HTR-8/SVneo (cell line): ENCODE data around the gene FYCO1.

Experiments used
- DNase-seq: peaks from one replicate; pipeline ENCODE4 v3.0.0; 2011; ENCODE audit warnings: low spot score, mixed read lengths; ENCODE audit not compliant: insufficient read length
- FAIRE-seq: peaks from 2 replicates; lab custom pipeline; 2011; peaks lifted over from hg19 to GRCh38; lab: Jason Lieb, UNC

Gene FYCO1

DNA sequence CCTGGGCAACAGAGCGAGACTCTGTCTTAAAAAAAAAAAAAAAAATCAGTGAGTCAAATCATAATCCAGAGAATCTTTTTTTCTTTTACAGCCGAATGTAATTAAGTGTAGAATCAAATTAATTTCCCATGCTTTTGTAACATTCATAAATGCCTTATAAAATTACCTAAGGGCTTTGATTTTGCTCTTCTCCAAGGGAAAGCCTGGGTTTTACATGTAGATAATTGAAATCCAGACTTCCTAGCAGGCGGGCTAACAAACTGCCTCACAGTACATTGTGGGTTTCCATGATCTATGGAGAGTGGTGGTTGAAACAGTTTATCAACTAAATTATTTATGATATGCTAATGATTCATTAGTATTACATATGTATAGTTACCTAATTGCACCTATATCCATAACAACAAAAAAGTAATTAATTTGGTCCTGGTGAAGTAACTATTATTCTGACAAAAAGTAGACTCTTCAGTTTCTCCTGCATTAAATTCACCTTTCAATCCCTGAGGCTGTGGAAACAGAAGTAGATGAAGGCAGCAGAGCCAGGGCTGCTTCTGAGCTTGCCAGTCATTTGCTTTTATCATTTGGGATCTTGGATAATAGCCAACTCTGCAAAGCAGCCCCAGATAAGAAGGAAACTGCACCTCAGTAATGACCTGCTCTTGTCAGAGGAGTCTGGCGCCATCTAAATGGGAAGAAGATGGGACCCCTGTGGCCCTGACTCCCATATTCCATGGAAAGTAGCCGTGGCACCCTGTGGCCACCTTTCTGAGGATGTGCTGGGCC lies 99.7 kb downstream of the FYCO1 start:
- FAIRE-seq (no peak), DNase-seq (no peak)

DNA sequence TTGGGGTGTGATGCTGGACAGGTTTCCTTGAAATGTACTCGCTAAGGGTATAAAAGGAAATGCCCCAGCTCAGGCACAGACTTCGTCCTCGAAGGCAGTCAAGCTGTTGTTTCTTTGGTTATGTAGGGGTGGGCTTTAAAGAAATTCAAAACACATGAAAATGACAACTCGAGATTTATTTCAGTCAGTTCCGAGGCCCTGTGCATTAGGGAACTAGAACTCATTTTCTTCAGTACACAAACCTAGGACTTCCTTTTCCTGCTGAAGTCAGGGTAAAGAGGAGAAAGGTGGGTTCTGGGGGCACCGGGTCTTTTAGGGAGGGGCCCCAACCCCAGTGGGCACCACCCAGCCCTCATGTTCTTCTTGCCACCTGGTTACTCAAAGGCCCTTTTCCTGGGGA lies 101.6 kb downstream of the FYCO1 start:
- DNase-seq (no peak), FAIRE-seq (no peak)

DNA sequence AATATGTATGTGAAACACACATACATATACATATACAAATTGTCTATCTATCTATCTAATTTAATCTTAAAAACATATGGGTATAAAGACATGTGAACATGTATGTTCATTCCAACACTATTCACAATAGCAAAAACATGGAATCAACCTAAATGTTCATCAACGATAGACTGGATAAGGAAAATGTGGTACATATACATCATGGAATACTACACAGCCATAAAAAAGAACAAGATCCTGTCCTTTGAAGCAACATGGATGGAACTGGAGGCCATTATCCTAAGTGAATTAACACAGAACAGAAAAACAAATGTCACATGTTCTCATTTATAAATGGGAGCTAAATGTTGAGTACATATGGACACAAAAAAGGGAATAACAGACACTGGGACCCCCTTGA lies 103.5 kb downstream of the FYCO1 start:
- DNase-seq (no peak), FAIRE-seq (no peak)

DNA sequence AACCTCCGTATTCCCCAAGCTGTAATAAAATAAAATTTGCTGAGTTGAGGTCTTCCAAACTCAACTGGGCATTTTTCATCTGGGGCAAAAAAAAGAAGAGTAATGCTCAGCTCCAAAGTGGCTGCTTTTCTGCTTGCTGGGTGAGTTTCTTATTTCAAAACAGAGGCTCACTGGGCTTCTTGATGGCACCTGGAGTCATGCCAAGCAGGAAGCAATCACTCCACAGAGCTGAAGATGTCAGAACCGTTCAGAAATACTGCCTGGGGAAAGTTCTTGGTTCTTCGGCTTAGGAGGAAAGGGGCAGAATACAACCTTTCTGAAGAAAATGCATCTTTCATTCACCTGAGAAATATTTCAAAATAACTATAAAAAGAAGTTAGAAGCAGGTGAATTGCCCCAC lies 105.2 kb downstream of the FYCO1 start:
- DNase-seq (no peak), FAIRE-seq (no peak)

DNA sequence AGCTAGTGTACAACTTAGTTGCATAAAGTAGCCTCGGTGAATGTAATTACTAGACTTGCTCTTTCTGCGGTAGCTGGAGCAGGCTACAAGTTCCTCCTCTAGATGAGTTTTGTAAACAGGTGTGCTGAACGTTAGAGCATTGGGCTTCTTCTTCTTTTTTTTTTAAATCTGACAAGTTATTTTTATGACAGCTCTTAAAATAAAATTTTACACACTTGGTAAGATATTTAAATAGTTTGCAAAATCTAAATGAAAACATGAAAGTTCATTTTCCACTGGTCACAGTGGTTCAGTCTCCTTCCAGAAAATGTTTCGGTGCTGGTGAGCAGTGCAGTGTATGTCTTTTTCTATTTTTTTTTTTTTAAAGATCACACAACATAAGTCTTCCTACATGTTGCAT lies 106.3 kb downstream of the FYCO1 start:
- FAIRE-seq (no peak), DNase-seq (no peak)

DNA sequence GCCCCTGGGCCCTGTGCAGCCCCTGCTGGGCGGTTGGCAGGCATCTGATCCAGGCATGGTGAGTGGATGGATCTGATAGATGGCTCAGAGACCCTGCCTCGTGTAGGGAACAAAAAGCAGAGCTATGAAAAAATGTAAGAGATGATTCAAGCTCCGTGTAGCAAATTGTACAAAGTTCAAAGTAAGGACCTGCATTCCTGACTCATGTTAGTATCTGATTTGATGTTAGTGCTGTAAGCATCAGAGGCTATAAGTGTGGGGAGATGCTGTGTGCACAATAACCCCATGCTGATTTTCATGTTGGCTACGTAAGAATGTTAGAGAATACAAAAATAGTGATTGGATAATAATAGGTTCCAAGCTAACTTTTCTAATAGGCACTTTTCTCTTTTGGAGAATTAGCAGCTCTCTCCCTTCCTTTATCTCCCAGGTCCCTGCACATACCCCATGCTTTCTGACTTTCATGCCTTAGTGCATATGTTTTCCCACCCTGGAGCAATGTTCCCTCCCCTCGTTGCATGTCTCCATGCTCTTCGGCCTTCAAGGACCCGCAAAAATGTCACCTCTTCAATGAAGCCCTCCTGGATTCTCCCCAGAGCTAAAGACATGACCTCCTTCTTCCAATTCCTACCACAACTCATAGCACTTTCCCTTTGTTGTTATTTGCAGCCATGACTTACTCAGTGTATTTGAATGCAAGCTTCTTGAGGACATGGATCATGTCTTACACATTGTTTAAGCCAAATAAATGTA lies 107.7 kb downstream of the FYCO1 start:
- DNase-seq, result no peak
- FAIRE-seq, result no peak

DNA sequence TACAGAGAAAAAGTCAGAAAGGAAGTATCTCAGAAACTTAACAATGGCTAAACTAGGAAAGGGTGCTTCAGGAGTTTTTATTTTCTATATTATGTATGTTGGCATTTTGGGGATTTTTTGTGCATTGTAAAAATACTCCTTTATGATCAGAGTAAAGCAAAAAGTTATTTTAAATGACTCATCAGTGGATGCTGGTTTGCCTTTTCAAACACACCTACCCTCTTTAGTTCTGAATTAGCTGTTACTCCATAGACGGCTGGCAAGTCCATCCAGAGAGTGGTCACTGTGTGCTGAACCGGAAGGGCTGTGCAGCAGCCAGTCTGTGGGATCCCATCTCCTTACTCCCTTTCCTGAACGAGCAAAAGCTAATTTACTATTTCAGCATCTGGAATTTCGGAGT lies 108.3 kb downstream of the FYCO1 start:
- FAIRE-seq, result no peak

DNA sequence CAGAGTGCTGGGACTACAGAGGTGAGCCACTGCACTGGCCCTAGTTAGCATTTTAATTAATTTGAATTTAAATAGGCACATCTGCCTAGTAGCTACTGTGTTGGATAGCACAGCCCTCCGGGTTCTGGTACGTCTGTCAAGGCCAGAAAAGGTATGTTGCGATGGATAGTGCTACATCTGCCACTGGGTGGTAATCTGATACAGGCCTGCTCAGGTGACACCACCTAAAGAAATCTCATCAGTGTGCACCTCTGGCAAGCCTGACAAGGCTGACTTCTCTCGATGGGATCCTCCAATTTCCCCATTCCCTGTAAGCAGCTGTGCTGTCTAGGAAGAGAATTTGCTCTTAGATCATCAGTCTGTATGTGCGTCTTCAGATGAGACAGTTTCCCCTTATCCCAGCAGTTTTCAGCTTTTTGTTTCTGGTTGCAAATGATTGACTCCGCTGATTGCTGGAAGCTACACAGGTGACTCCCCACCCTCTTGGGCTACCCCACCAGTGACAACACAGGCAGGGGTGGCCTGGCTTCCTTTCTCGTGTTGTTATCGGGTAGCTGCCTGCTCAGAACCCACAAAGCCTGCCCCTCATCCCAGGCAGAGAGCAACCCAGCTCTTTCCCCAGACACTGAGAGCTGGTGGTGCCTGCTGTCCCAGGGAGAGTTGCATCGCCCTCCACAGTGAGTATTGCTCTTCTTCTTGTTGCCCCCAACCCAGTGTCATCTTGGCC lies 109.5 kb downstream of the FYCO1 start, which contains the start of gene CCR9:
Gene CCR9, plus strand, starts transcription at position 565 of the 727 bp plus-strand sequence. CDS start 8,391 bp downstream, outside the sequence.
- DNase-seq (no peak), FAIRE-seq (no peak)

More for the DNA sequence above, 108.3 kb downstream of the FYCO1 start:
- no peak for DNase-seq

DNA sequence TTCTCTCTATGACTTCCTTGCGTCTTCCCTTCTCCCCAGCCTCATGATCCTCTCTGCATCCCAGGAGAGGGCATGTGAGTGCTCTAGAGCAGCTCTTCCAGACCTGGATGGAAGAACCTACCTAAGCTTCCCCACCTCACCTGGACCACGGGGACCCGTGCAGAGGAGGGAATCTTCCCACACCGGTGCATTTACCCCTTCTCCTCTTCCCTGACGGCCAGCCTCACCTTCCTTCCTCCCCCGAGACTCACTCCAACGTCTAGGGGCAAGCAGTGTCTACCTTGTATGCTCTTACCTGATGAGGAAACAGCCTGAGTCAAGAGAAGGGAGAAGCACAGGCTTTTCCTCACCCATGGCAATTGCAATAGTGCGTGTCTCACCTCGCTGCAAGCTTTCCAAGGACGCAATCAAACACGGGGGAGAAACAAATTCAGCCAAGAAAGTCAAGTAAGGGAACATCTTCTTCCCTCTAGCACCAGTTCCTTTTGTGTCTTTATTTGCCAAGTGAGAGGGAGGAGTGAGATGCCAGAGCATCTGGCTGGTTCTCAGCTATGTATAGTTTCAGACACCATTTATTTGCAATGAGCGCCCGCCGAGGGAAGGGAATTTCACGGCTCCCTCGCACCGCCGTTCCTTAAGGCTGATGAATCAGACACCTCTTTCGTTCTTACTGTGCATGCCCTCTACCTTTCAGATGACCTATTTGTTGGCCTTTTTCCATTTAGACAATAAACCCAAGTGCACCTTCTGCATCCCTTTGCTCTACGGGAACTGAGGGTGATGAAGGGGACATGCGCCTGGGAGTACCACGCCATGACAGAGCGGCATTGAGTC lies 111.0 kb downstream of the FYCO1 start:
- no peak for FAIRE-seq
- no peak for DNase-seq

DNA sequence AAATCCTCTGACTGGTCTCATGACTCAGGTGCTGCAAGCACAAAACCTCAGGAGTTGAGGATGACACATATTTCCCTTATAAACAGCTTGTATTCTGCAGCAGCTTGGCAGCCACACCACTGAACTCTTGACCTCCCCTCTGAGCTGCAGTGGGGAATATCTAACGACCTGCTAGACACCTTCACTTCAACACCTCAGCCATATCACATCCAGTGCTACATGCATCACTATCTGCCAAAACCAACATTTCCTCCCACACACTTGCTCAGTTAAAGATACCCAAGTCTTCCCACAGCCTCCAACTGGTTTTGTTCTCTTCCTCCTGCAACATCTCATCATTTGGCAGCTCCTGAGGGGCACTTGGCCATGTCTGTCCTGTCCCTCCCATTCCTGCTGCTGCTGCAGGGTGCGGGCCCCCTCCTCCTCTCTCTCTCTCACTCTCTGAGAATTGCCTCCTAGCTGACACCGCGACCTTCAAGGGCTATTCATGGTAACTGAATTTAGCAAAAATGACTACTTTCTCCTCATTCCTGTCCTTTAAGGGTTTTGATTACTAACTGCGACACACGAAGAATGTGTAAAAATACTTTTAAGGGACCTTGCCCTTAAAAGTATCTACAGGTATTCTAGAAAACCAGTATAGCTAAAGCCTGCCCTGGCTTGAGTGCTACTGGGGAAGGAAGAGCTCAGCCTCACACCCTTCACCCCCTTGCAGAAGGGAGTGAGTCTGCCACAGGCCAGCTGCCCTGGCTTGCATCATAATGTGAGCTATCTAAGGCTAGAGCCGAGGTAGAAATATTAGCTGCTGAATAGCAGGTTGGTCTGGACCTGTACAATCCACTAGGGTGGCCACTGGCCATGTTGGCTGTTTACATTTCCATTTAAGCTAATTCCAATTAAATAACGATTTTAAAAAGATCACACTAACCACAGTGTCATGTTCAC lies 114.3 kb downstream of the FYCO1 start:
- FAIRE-seq, result no peak
- DNase-seq, result no peak

DNA sequence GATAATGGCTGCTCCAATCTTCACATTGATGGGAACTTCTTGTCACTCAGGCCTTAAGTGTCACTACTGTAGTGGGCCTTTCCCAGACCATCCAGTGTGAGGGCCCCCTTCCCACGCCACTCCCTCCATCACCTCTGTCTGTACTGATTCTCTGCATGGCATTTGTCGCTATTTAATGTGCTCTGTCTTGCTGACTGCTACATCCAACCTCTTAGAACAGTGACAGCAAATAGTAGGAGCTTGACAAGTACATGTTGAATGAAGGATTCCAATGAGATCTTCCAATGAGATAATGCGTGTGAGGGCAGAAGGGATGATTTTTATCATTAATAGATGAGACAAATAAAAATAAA lies 114.9 kb downstream of the FYCO1 start:
- DNase-seq (no peak), FAIRE-seq (no peak)

DNA sequence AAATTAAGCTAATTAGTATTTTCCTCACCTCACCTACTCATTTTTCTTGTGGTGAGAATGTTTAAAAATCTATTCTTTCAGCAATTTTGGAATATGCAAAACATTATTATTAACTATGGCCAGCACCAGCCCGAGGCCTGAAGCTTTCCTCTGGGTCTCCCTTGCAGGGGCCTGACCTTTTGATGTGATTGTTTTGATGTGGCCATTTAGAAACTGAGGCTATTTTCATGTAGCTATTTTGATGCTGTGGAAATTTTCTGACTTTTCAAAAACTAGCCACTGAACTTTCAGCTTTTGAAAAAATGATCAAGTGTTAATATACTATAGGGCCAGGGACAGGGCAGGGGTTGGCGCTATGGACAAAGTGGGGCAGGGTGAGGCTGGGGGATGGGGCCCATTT lies 117.5 kb downstream of the FYCO1 start:
- DNase-seq (no peak), FAIRE-seq (no peak)

DNA sequence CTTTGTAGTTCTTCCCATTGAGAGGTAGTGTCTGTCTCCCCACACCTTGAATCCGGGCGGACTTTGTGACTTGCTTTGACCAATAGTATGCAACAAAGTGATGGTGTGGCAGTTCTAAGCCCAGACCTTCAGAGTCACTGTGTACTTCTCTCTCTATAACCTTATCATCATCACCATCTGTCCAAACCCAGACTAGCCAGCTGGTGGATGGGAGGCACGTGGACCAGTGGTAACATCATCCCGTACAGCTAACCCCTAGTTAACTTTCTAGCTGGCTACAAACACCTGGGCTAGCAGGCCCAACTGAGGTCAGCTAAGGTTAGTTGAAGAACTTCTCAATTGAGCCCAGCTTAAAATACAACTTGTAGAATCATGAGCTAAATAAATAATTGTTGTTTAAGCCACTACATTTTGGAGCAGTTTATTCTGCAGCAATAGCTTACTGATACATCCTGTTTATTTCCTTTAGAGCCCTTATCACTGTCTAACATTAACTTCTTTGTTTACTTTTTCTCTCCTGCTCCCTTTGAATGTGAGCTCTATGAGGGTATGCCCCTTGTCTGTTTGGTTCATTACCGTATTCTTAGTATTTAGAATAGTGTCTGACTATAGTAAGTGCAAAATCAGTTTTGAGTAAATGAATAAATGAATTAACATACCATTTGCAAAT lies 120.8 kb downstream of the FYCO1 start:
- DNase-seq (no peak), FAIRE-seq (no peak)

DNA sequence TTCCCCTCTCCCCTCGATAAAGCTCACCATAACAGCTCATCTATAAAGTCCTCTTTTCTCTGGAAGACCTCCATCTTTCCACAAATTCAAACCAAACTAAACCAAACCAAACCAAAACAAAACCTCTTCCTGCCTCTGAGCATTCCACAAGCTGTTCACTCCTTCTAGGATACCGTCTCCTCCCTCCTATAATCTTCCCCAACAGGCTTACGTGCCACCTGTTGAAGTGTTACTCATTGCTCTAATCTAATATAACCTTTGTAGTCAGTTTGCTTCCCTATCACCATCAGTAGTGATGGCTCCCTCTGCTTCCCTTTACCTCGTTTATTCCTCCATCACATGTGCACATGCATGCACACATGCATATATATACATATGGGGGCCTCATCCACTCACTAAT lies 122.0 kb downstream of the FYCO1 start:
- FAIRE-seq (no peak), DNase-seq (no peak)

DNA sequence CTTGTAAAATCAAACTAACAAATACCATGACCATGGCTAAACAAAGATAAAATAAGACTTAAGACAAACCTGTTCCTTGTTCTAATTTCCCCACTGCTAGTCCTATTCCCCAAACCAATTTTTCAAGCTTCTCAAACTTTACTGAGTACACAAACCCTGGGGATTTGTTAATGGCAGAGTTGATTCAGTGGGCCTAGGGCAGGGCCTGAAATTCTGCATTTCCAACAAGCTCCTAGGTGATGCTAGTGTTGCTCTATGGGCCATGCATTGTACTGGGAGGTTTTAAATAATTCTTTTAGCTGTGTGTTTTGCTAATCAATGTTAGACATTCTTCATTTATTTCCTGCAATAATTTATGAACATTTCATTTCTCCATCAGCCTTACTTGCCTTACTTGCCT lies 122.6 kb downstream of the FYCO1 start:
- no peak for DNase-seq
- FAIRE-seq, result no peak

DNA sequence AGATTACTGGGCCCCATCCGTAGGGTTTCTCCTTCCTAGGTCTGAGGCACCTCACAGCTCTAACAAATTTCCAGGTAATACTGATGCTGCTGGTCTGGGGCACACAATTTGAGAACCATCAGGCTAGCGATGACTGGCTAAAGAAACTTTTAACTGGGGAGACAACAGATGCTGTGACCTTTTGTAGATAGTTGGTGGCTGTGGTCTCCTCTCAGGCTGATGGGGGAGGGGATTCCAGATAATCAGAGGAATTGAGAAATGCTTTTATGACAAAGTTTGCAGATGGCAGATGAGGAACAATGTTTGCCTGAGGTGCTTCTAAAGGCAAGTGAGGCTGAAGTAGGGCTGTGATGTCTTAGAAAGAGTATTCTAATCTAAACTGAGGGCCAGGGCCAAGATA lies 123.1 kb downstream of the FYCO1 start:
- FAIRE-seq (no peak), DNase-seq (no peak)

DNA sequence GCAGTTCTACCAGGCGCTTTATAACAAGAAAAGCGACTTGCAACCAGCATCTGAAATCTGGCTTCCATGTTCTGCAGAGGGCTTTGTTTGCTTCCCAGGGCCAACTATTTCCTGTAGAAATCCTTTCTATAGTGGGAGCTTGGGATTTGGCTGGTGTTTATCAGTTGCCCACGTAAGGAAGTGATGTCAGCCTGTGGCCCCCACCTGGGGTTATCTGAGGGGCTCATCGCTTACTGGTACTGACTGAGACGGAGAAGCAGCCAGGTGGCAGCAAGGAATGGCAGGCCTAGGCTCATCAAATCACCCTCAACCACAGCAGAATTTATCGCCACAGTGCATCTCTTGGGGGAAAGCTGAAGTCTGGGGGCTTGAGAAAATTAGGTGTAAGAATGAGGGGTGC lies 123.8 kb downstream of the FYCO1 start:
- FAIRE-seq (no peak), DNase-seq (no peak)

DNA sequence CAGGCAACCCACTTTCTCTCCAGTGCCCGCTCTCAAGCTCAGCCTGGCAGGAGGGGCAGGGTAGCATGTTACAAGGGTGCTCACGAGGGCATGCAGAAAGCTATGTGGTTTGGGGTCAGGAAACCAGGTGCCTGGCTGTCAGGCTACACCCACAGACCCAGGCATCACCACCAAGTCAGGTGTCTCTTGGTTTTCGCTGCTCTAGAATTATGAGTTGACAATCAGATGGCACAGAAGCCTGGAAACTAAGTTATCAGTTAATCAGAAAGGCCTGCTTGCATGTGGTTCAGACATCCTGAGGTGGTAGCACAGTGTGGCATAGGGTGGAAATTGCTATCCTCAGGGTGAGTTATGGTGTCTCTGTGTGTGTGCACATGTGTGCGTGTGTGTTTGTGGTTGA lies 125.5 kb downstream of the FYCO1 start:
- FAIRE-seq (no peak), DNase-seq (no peak)

DNA sequence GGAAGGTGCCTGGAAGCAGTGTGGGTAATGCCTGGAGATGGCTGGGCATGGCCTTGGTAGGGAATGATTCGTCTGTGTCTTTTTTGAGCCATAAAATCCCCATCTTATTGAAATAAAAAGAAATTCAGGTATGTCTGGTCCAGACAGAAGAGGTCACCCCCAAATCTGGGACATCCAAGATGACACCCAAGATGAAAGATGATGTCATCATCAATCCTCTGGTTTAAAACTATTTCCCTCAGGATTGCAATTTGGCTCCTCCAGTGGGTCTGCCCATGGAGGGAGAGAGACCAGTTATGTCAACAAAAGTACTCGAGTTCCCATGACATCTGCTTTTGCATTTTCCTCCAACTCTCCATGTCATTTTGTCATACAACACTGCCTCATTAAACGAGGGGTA lies 126.0 kb downstream of the FYCO1 start:
- no peak for DNase-seq
- FAIRE-seq, result no peak
